Measurements from ENCODE around the gene POLR2J3.
"Not testable (repeated sequence)": the region's sequence is repeated elsewhere in the genome, so short reads cannot be mapped to it uniquely, and the experiment has no call there.

POLR2J3 gene

GRCh38 chr7:102527182-102527581 is 45.2 kb downstream of the POLR2J3 start:
- in situ Hi-C loops (cut with MboI; ENCODE audit: low sequenced_read_pairs), result not testable (repeated sequence)

- in situ Hi-C loops (cut with MboI; ENCODE audit: low sequenced_read_pairs), result not testable (repeated sequence)
These were observed 47.6 kb downstream of the POLR2J3 start for GRCh38 chr7:102524803-102525202.

- in situ Hi-C loops (cut with MboI; ENCODE audit: low sequenced_read_pairs), result not testable (repeated sequence)
These were observed 51.6 kb downstream of the POLR2J3 start for GRCh38 chr7:102520797-102521196.

- in situ Hi-C loops (cut with MboI; ENCODE audit: low sequenced_read_pairs), result not testable (repeated sequence)
These were observed 54.7 kb downstream of the POLR2J3 start, which contains the start of gene RASA4B for GRCh38 chr7:102517550-102518147. TSS of gene RASA4B (minus strand) at chr7:102517777. CDS start at chr7:102517710, 67 bp downstream.

Data from HL-60/S4 treated with retinoic acid at 250 ng/mL for 4 days and 3 days (cell line).